Fibroblast of skin of left biceps (primary cell): Measurements from ENCODE around the gene PRLH.

ENCODE experiments used
- DNase-seq, 2 experiments: peaks; one replicate each; pipeline ENCODE4 v3.0.0-alpha.2; 2013; ENCODE audit warnings: low read depth in 2 of 2

Gene PRLH

GRCh38 chr2:237566401-237567235 is at the start of gene PRLH:
PRLH (plus strand) TSS chr2:237566574; CDS start chr2:237566574, 0 bp downstream.
- no peak for DNase-seq

- DNase-seq: no peak
Observed at GRCh38 chr2:237517163-237517562, 49.2 kb upstream of the PRLH start.

- no peak for DNase-seq
Observed at GRCh38 chr2:237517990-237518389, 48.4 kb upstream of the PRLH start.

GRCh38 chr2:237519506-237520245 is 46.7 kb upstream of the PRLH start:
- no peak for DNase-seq

GRCh38 chr2:237520290-237520689 is 46.1 kb upstream of the PRLH start:
- no peak for DNase-seq

- DNase-seq: no peak
Observed at GRCh38 chr2:237524631-237525030, 41.7 kb upstream of the PRLH start.

- DNase-seq: no peak
Observed at GRCh38 chr2:237525559-237526157, 40.7 kb upstream of the PRLH start.

- no peak for DNase-seq
Observed at GRCh38 chr2:237527233-237527632, 39.1 kb upstream of the PRLH start.

GRCh38 chr2:237527766-237528165 is 38.6 kb upstream of the PRLH start:
- DNase-seq: no peak

- DNase-seq: no peak
Observed at GRCh38 chr2:237529452-237530402, 36.6 kb upstream of the PRLH start.

- DNase-seq: no peak
Observed at GRCh38 chr2:237530472-237531433, 35.6 kb upstream of the PRLH start.

GRCh38 chr2:237532160-237532559 is 34.2 kb upstream of the PRLH start:
- DNase-seq: no peak

- no peak for DNase-seq
Observed at GRCh38 chr2:237533668-237534161, 32.7 kb upstream of the PRLH start.

- no peak for DNase-seq
Observed at GRCh38 chr2:237534380-237534779, 32.0 kb upstream of the PRLH start.

- no peak for DNase-seq
Observed at GRCh38 chr2:237535385-237536082, 30.8 kb upstream of the PRLH start.

GRCh38 chr2:237536083-237536415 is 30.3 kb upstream of the PRLH start:
- no peak for DNase-seq

- no peak for DNase-seq
Observed at GRCh38 chr2:237536617-237537016, 29.8 kb upstream of the PRLH start.

- DNase-seq: no peak
Observed at GRCh38 chr2:237538001-237538720, 28.2 kb upstream of the PRLH start.

GRCh38 chr2:237538901-237539300 is 27.5 kb upstream of the PRLH start:
- DNase-seq: no peak
